Measurements from ENCODE around the gene ARHGAP24. TPM values are rescaled to one million over a fixed set of nuclear protein-coding genes. Genes with fewer than 3 reads are reported as not detected.

ARHGAP24 gene
- total RNA-seq, 2 experiments from 2014 or later: 0.30 to 0.53 TPM

DNA sequence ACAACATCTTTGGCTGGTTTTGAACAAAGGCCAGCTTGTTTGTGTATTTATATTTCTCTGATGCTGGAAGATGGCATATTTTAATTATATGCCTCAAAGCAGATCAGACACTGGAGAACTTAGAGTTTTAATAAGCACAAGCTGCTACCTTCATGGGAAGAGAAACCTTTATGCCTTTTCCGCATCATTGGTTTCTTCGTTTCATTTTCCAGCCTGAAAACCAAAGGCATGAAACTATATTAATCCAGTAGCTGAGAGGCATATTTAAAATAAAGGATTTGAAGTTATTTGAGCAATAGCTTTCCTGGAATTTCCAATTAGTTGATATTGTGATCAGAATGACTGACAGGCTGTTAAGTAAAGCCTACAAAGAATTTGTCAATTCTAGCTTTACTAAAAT is 141.0 kb downstream of the ARHGAP24 start:
- H3K36me3 Mint-ChIP-seq (ENCODE audit: low read depth): no peaks in the 10 kb centered on the region
- CTCF ChIA-PET: interaction anchor here (0.9 kb wide), 1 partner anchor 8 kb away, joined by 3 read pairs; no protein-coding TSS in a partner anchor
- Histone ChIP-seq H3K4me3 (ENCODE audit: low read length) (no peak overlapping the region), H3K36me3 (ENCODE audit: insufficient read depth, low read length) (no peaks in the 10 kb centered on the region), H3K27me3 (ENCODE audit: control insufficient read depth in 1 of 2, insufficient read depth in 2 of 2, low read length in 2 of 2) (no peaks in the 10 kb centered on the region), H3K4me1 (ENCODE audit: insufficient read depth, low read length) (no peaks in the 10 kb centered on the region), H3K9me3 (ENCODE audit: control insufficient read depth in 1 of 2, insufficient read depth in 1 of 2, low read length in 2 of 2) (peaks cover 0 to 5% of the 10 kb centered on the region in 2 experiments), H3K27ac (ENCODE audit: low read depth in 1 of 2, low read length in 2 of 2) (no peak overlapping the region)
- ATAC-seq (ENCODE audit: poor library complexity) (no peak), DNase-seq (no peak)
- no peaks in the 10 kb centered on the region for H3K4me1 Mint-ChIP-seq (ENCODE audit: low read depth)
- H3K27me3 Mint-ChIP-seq: no peaks in the 10 kb centered on the region
- no peak overlapping the region for H3K27ac Mint-ChIP-seq
- TF ChIP-seq, protein P1, sequence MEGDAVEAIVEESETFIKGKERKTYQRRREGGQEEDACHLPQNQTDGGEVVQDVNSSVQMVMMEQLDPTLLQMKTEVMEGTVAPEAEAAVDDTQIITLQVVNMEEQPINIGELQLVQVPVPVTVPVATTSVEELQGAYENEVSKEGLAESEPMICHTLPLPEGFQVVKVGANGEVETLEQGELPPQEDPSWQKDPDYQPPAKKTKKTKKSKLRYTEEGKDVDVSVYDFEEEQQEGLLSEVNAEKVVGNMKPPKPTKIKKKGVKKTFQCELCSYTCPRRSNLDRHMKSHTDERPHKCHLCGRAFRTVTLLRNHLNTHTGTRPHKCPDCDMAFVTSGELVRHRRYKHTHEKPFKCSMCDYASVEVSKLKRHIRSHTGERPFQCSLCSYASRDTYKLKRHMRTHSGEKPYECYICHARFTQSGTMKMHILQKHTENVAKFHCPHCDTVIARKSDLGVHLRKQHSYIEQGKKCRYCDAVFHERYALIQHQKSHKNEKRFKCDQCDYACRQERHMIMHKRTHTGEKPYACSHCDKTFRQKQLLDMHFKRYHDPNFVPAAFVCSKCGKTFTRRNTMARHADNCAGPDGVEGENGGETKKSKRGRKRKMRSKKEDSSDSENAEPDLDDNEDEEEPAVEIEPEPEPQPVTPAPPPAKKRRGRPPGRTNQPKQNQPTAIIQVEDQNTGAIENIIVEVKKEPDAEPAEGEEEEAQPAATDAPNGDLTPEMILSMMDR (IDR thresholded peaks at IDR 0.05): no peak
- intact Hi-C loops (cut with DNase I, micrococcal nuclease): no loop called here
- POLR2A ChIA-PET: no interaction called here
- H3K9me3 Mint-ChIP-seq: peaks cover 3% of the 10 kb centered on the region
- H3K4me3 Mint-ChIP-seq: no peak overlapping the region

DNA sequence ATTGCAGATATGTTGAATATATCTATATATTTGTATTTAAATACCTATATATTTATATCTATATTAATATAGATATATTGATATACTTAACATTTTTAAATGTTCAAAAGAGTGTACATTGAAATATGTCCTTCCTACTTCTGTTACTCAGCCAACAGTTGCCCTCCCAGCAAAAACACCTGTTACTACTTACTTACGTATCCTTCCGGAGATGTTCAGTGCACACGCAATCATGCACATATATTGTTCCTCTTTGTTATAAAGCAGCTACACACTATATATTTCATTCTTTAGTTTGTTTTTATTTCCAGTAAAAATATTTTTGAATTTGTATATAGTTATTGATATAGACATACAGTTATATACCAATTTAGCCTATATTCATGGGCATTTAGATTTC is 142.3 kb downstream of the ARHGAP24 start:
- DNase-seq (no peak), ATAC-seq (ENCODE audit: poor library complexity) (no peak)
- Mint-ChIP-seq H3K9me3 (peaks cover 3% of the 10 kb centered on the region), H3K4me3 (no peak overlapping the region), H3K36me3 (ENCODE audit: low read depth) (no peaks in the 10 kb centered on the region), H3K27ac (no peak overlapping the region), H3K4me1 (ENCODE audit: low read depth) (no peaks in the 10 kb centered on the region), H3K27me3 (no peaks in the 10 kb centered on the region)
- H3K4me1 ChIP-seq (ENCODE audit: insufficient read depth, low read length): no peaks in the 10 kb centered on the region
- no peak overlapping the region for H3K27ac ChIP-seq (ENCODE audit: low read depth in 1 of 2, low read length in 2 of 2)
- POLR2A ChIA-PET: no interaction called here
- CTCF ChIA-PET: no interaction called here
- H3K36me3 ChIP-seq (ENCODE audit: insufficient read depth, low read length): no peaks in the 10 kb centered on the region
- intact Hi-C loops (cut with DNase I, micrococcal nuclease): no loop called here
- H3K4me3 ChIP-seq (ENCODE audit: low read length): no peak overlapping the region
- TF ChIP-seq, protein P1 (IDR thresholded peaks at IDR 0.05): no peak
- H3K9me3 ChIP-seq (ENCODE audit: control insufficient read depth in 1 of 2, insufficient read depth in 1 of 2, low read length in 2 of 2): peaks cover 0 to 1% of the 10 kb centered on the region in 2 experiments
- no peaks in the 10 kb centered on the region for H3K27me3 ChIP-seq (ENCODE audit: control insufficient read depth in 1 of 2, insufficient read depth in 2 of 2, low read length in 2 of 2)

DNA sequence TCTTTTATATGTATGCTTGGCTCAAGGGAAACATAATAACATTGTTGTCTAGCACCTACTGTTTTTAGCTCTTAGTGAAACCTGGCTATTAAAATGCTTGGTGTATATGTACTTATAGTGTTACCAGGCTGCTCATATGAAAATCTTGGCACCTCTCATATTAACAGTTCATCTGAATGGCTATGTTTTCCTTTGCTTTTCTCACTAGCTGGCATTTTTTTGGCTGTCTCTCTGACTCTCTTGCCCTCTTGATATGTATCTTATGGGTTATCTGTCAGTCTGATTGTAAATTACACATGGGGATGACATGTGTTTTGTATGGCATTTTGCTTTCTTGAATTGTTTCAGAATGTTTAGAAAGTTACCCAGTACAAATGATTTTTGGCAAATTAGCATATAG is 158.0 kb downstream of the ARHGAP24 start:
- TF ChIP-seq, protein P1 (IDR thresholded peaks at IDR 0.05): no peak
- no peaks in the 10 kb centered on the region for H3K27me3 ChIP-seq (ENCODE audit: control insufficient read depth in 1 of 2, insufficient read depth in 2 of 2, low read length in 2 of 2)
- ATAC-seq (ENCODE audit: poor library complexity) (no peak), DNase-seq (no peak)
- H3K9me3 ChIP-seq (ENCODE audit: control insufficient read depth in 1 of 2, insufficient read depth in 1 of 2, low read length in 2 of 2): peaks cover 0 to under 1% of the 10 kb centered on the region in 2 experiments
- no peaks in the 10 kb centered on the region for H3K4me1 ChIP-seq (ENCODE audit: insufficient read depth, low read length)
- Mint-ChIP-seq H3K4me3 (no peak overlapping the region), H3K27me3 (no peaks in the 10 kb centered on the region), H3K36me3 (ENCODE audit: low read depth) (no peaks in the 10 kb centered on the region), H3K4me1 (ENCODE audit: low read depth) (no peaks in the 10 kb centered on the region), H3K27ac (no peak overlapping the region), H3K9me3 (peaks cover 2% of the 10 kb centered on the region)
- H3K4me3 ChIP-seq (ENCODE audit: low read length): no peak overlapping the region
- no peak overlapping the region for H3K27ac ChIP-seq (ENCODE audit: low read depth in 1 of 2, low read length in 2 of 2)
- intact Hi-C loops (cut with DNase I, micrococcal nuclease): no loop called here
- ChIA-PET CTCF (interaction anchor here (1.7 kb wide), 1 partner anchor 15 kb away, joined by 3 read pairs; no protein-coding TSS in a partner anchor), POLR2A (no interaction called here)
- no peaks in the 10 kb centered on the region for H3K36me3 ChIP-seq (ENCODE audit: insufficient read depth, low read length)

Data from CD4-positive, alpha-beta T cell (primary cell).